PFSK-1 (cell line): ENCODE results near the gene HINFP.

Experiments
- POLR2AphosphoS5 ChIP-seq: IDR thresholded peaks from 2 replicates; pipeline ENCODE4 v1.6.1; 2012; ENCODE audit warnings: low read depth, mild to moderate bottlenecking, control low read depth, low read length, moderate library complexity
- TAF1 ChIP-seq: IDR thresholded peaks from 2 replicates; pipeline ENCODE4 v1.6.1; 2012; ENCODE audit warnings: low read length, control low read depth, borderline replicate concordance; ENCODE audit not compliant: insufficient read depth

- TF ChIP-seq TAF1: no peak
- TF ChIP-seq POLR2AphosphoS5: no peak
Measured at GRCh38 chr11:119168471-119169281, 47.3 kb downstream of the HINFP start, which contains the start of gene NLRX1.
